GM12875 (cell line): ENCODE results near the gene CGB3.
"Not testable (repeated sequence)": the region's sequence is repeated elsewhere in the genome, so short reads cannot be mapped to it uniquely, and the experiment has no call there.

Experiments
- H3K4me3 ChIP-seq: one replicate; pipeline ENCODE4 v1.5.1; 2011; ENCODE audit warnings: low read depth, low read length, control low read depth
- CTCF ChIP-seq: IDR thresholded peaks from 2 replicates; pipeline ENCODE4 v1.5.1; 2011; ENCODE audit warnings: low read depth, mild to moderate bottlenecking, control low read depth, inconsistent platforms, low read length, moderate library complexity, borderline replicate concordance; ENCODE audit not compliant: insufficient read depth

The CGB3 gene

GRCh38 chr19:49031642-49032301, 7.6 kb upstream of the CGB3 start, which contains the start of gene CGB2:
TSS of gene CGB2 (plus strand) at chr19:49031890. CDS start at chr19:49032096, 206 bp downstream.
- H3K4me3 ChIP-seq: not testable (repeated sequence)
- peak; percentile 34; the same call in 1 of the 2 replicates for TF ChIP-seq CTCF

- H3K4me3 ChIP-seq: not testable (repeated sequence)
Measured at GRCh38 chr19:49030323-49030722, 6.2 kb upstream of the CGB3 start.

DNA sequence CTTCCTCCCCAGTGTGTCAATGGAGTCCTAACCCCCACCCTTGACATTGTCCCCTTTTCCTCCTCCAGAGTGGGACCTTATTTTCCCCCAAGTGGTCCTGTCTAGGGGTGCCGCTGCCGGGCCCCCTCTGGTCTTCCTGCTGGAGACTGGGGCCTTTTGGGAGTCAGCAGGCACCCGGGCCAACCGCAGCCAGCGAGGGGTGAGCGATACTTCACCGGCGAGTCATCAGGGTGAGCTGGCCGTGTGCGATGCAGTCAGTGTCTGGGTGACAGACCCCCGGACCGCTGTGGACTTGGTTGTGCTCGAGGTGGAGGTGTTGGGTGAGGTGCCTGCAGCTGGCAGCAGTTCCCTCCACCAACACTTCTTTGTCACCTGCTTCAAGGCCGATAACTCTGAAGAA, 5.6 kb upstream of the CGB3 start:
- not testable (repeated sequence) for H3K4me3 ChIP-seq

DNA sequence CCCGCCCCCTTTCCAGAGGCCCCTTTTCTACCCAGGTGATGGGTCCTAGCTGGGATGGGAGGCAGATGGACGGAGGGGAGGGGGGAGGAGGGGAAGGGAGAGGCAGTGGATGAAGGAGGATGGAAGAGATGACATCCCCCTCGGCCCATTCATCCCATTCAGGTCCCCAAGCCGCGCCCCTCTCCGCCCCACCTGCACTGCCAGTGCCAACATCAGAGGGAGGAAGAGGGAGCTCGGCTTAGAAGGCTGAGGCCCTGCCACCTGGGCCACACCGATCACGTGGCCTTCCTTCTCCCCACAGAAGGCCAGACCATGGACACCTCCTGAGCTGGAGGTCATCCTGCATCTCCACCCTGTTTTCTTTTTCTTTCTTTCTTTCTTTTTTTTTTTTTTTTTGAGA, 4.6 kb upstream of the CGB3 start:
- H3K4me3 ChIP-seq: not testable (repeated sequence)

DNA sequence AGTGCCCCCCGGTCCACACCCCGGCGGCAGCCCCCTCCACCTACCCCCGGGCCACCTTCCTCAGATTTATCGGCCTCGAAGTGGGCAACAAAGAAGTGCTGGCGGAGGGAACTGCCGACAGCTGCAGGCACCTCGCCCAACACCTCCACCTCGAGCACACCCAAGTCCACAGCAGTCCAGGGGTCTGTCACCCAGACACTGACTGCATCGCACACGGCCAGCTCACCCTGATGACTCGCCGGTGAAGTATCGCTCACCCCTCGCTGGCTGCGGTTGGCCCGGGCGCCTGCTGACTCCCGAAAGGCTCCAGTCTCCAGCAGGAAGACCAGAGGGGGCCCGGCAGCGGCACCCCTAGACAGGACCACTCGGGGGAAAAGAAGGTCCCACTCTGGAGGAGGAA, 1.5 kb upstream of the CGB3 start:
- H3K4me3 ChIP-seq: not testable (repeated sequence)

- H3K4me3 ChIP-seq: not testable (repeated sequence)
Measured at GRCh38 chr19:49025088-49025487, 955 bp upstream of the CGB3 start.

DNA sequence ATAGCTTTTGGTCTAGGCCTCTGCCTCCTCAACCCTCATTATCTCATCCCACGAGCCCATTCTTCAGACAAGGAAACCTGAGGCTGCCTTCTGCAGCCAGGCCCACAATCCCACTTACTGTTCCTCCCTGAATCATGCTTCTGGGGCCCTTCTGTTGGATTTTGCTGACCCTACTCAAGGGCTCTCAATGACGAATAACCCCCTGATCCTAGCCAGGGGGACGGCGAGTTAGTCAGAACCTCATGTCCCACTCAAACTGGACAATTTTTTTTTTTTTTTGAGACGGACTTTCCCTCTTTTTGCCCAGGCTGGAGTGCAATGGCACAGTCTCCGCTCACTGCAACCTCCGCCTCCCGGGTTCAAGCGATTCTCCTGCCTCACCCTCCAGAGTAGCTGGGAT, 2.0 kb downstream of the CGB3 start:
- H3K4me3 ChIP-seq: no peak overlapping the region
- no peak for TF ChIP-seq CTCF

- TF ChIP-seq CTCF: no peak
- H3K4me3 ChIP-seq: no peak overlapping the region
Measured at GRCh38 chr19:49020931-49021895, 2.9 kb downstream of the CGB3 start.

DNA sequence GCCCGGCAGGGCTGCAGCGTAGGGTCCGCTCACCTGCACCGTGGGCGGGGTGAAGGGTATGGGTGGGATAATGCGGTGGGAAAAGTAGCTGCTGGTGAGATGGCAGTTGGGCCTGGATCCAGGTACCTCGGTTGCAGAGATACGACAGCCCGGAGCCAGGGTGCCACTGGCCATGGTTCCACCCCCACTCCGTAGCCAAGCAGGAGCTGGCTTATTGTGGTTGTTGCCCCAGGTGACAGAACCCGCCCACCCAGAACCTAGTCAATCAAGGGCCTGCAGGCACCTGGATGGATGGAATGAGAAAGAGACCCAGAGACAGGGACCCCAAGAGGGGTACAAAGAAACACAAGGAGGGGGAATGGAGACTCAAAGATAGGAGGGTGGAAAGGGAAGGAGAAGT, 3.8 kb downstream of the CGB3 start:
- TF ChIP-seq CTCF: no peak
- H3K4me3 ChIP-seq: no peak overlapping the region
